Trophoblast cell (in vitro differentiated cells and primary cell): ENCODE measurements around the gene GOSR2.

ENCODE experiments used
- DNase-seq, 2 donors: peaks; one replicate each; pipeline ENCODE4 v3.0.0-alpha.2; 2016
- H2AFZ ChIP-seq: 2 replicates; pipeline ENCODE4 v1.6.1; 2013; ENCODE audit warnings: low read length, moderate library complexity, mild to moderate bottlenecking; ENCODE audit not compliant: insufficient read depth, poor library complexity
- H2AK5ac ChIP-seq: 2 replicates; pipeline ENCODE4 v1.6.1; 2013; ENCODE audit warnings: mild to moderate bottlenecking, low read length
- H2BK120ac ChIP-seq: 2 replicates; pipeline ENCODE4 v1.6.1; 2013; ENCODE audit warnings: low read length, mild to moderate bottlenecking, moderate library complexity; ENCODE audit not compliant: insufficient read depth, poor library complexity
- H2BK12ac ChIP-seq: 2 replicates; pipeline ENCODE4 v1.6.1; 2013; ENCODE audit warnings: mild to moderate bottlenecking, low read length, moderate library complexity
- H2BK5ac ChIP-seq: 2 replicates; pipeline ENCODE4 v1.6.1; 2013; ENCODE audit warnings: low read length, low read depth, moderate library complexity, mild to moderate bottlenecking; ENCODE audit not compliant: poor library complexity
- H3K14ac ChIP-seq: 2 replicates; pipeline ENCODE4 v1.6.1; 2013; ENCODE audit warnings: mild to moderate bottlenecking, low read length
- H3K18ac ChIP-seq: 2 replicates; pipeline ENCODE4 v1.6.1; 2013; ENCODE audit warnings: mild to moderate bottlenecking, low read length
- H3K23ac ChIP-seq: 2 replicates; pipeline ENCODE4 v1.6.1; 2013; ENCODE audit warnings: low read length
- H3K27ac ChIP-seq: 2 replicates; pipeline ENCODE4 v1.5.1; 2013; ENCODE audit warnings: low read depth, mild to moderate bottlenecking, inconsistent platforms, low read length, moderate library complexity
- H3K27me3 ChIP-seq: 2 replicates; pipeline ENCODE4 v1.6.1; 2013; ENCODE audit warnings: inconsistent platforms, mild to moderate bottlenecking, low read length, moderate library complexity; ENCODE audit not compliant: insufficient read depth
- H3K36me3 ChIP-seq, 2 experiments: 1 replicate in 1 of 2; 2 replicates in 1 of 2; pipeline ENCODE4 v1.6.1; 2013; ENCODE audit warnings: low read length in 2 of 2, mild to moderate bottlenecking in 2 of 2, moderate library complexity in 1 of 2; ENCODE audit not compliant: insufficient read depth in 2 of 2, control insufficient read depth in 1 of 2
- H3K4ac ChIP-seq: 2 replicates; pipeline ENCODE4 v1.6.1; 2013; ENCODE audit warnings: low read depth, mild to moderate bottlenecking, low read length, moderate library complexity
- H3K4me1 ChIP-seq, 2 experiments: 1 replicate in 1 of 2; 2 replicates in 1 of 2; pipeline ENCODE4 v1.6.1; 2013; ENCODE audit warnings: low read length in 2 of 2, mild to moderate bottlenecking in 2 of 2, moderate library complexity in 1 of 2; ENCODE audit not compliant: insufficient read depth in 2 of 2, control insufficient read depth in 1 of 2
- H3K4me2 ChIP-seq: 2 replicates; pipeline ENCODE4 v1.6.1; 2013; ENCODE audit warnings: inconsistent platforms, mild to moderate bottlenecking, low read length, moderate library complexity
- H3K4me3 ChIP-seq: 2 replicates; pipeline ENCODE4 v1.5.1; 2013; ENCODE audit warnings: mild to moderate bottlenecking, low read depth, low read length, inconsistent platforms
- H3K79me1 ChIP-seq: one replicate; pipeline ENCODE4 v1.6.1; 2013; ENCODE audit warnings: low read length
- H3K79me2 ChIP-seq: 2 replicates; pipeline ENCODE4 v1.6.1; 2013; ENCODE audit warnings: low read length, mild to moderate bottlenecking; ENCODE audit not compliant: control insufficient read depth, insufficient read depth, poor library complexity
- H3K9ac ChIP-seq: 2 replicates; pipeline ENCODE4 v1.6.1; 2013; ENCODE audit warnings: mild to moderate bottlenecking, low read length
- H3K9me3 ChIP-seq: 2 replicates; pipeline ENCODE4 v1.6.1; 2013; ENCODE audit warnings: low read depth, mild to moderate bottlenecking, control low read depth, inconsistent platforms, low read length; ENCODE audit not compliant: insufficient read depth
- H4K12ac ChIP-seq: 2 replicates; pipeline ENCODE4 v1.6.1; 2013; ENCODE audit warnings: low read depth, mild to moderate bottlenecking, low read length, moderate library complexity
- H4K8ac ChIP-seq: 2 replicates; pipeline ENCODE4 v1.6.1; 2013; ENCODE audit warnings: low read depth, mild to moderate bottlenecking, low read length, moderate library complexity
- H4K91ac ChIP-seq: one replicate; pipeline ENCODE4 v1.6.1; 2013; ENCODE audit warnings: low read depth, mild to moderate bottlenecking, low read length, moderate library complexity
- WGBS: extraction: QIAGEN DNeasy Blood & Tissue Kit; methylation state at CpG from one replicate; pipeline ENCODE4 v1.1.7; 2013; ENCODE audit warnings: missing lambda C conversion rate; ENCODE audit not compliant: insufficient read length, insufficient coverage; ENCODE audit errors: extremely low coverage; 5-methylcytosine and 5-hydroxymethylcytosine counted together

Gene GOSR2

DNA sequence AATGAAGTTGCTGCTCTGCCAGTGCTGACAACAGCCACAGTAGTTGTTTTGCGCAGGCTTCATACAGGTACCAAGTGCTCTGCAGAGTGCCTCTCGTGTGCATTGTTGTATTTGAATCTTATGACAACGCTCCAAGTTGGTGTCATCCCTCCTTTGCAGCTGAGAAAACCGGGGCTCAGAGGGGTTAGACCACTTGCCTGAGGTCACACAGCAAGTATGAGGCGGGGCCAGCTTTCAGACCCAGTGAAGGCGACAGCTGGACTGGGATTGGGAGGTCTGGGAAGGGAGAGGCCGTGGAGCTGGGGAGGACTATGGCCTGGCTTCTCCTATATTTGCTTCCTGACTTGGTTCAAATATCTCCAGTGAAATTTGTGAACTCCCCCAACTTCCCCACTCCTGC is 38.4 kb upstream of the GOSR2 start:
- Histone ChIP-seq H4K91ac (no peak overlapping the region), H3K4me3 (no peak overlapping the region), H3K4me2 (no peak overlapping the region), H3K9me3 (peaks cover 4% of the 10 kb centered on the region), H4K8ac (no peak overlapping the region), H2AFZ (no peak overlapping the region), H2AK5ac (no peak overlapping the region), H3K79me2 (no peaks in the 10 kb centered on the region), H3K4ac (no peak overlapping the region), H3K27me3 (no peaks in the 10 kb centered on the region), H2BK12ac (no peak overlapping the region), H3K79me1 (peaks cover 2% of the 10 kb centered on the region), H4K12ac (no peak overlapping the region), H3K14ac (no peak overlapping the region), H2BK5ac (no peak overlapping the region), H3K18ac (no peak overlapping the region), H3K9ac (no peak overlapping the region), H3K23ac (no peak overlapping the region), H3K36me3 (peaks cover 2 to 3% of the 10 kb centered on the region in 2 experiments), H2BK120ac (no peak overlapping the region), H3K4me1 (peaks cover 0 to 5% of the 10 kb centered on the region in 2 experiments), H3K27ac (no peak overlapping the region)
- no peak for DNase-seq
- WGBS = no CpG with 5 or more reads among the region's 7 CpGs

DNA sequence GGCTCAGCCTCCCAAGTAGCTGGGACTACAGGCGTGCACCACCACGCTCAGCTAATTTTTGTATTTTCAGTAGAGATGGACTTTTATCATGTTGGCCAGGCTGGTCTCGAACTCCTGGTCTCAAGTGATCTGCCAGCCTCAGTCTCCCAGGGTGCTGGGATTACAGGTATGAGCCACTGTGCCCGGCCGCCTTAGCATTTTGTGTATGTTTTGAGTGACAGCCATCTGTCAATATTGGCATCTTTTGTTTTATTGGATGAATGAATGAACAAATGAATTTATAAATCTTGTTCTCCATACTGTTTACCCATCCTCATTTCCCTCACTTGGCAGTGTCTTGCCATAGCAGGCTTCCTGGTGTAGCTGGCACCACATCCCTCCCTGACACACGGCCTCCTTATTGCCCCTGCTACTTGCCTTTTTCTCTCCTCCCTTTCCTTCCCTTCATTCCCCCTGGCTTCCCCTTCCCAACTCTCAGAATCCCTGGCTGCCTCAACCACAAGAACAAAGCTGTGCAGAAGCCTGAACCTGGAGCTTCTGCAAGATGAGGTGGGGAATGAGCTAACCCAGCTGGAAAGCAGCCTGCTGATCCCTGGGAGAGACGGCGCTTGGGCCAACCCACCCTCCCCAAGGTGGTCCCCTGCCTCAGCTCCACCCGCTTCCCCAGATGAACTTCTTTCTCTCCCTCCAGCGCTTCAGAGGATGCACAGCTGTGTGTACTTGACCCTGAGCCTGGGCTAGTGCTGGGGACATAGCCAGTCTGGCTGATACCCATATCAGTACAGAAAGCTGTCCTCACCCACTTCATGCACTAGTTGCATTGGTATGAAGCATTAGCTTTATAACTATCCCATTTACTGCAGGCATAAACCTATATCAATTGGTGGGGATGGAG is 37.3 kb upstream of the GOSR2 start:
- DNase-seq = no peak
- Histone ChIP-seq H3K4me2 (no peak overlapping the region), H2BK12ac (peak overlapping the region; percentile 10)

DNA sequence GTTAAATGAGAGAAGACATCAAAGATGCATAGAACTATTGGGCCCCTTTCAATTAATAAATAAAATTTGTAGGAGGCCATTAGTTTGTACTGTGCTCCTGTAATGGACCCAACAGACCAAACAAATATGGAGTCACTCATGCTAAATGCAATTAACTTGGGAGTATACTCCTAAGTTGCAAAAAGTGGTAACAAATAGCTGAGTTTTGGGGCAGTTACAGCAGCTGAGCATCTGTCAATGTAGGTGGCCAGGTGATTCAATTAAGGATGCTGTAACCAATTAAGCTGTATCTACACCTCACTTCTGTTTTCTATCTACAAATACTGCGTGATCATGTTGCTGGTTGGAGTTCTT is 36.7 kb upstream of the GOSR2 start:
- Histone ChIP-seq H2AK5ac (no peak overlapping the region), H3K4ac (no peak overlapping the region), H3K4me1 (peaks cover 7 to 11% of the 10 kb centered on the region in 2 experiments), H3K9ac (no peak overlapping the region), H3K9me3 (peaks cover 4% of the 10 kb centered on the region), H2BK12ac (no peak overlapping the region), H3K18ac (no peak overlapping the region), H4K8ac (no peak overlapping the region), H3K4me3 (no peak overlapping the region), H3K79me1 (peaks cover 8% of the 10 kb centered on the region), H2BK5ac (no peak overlapping the region), H4K12ac (no peak overlapping the region), H2AFZ (no peak overlapping the region), H2BK120ac (no peak overlapping the region), H3K4me2 (no peak overlapping the region), H3K23ac (no peak overlapping the region), H3K27ac (no peak overlapping the region), H3K79me2 (no peaks in the 10 kb centered on the region), H3K36me3 (no peaks in the 10 kb centered on the region), H4K91ac (no peak overlapping the region), H3K14ac (no peak overlapping the region), H3K27me3 (no peaks in the 10 kb centered on the region)
- no CpG with 5 or more reads among the region's 1 CpG for WGBS
- no peak for DNase-seq

More for the DNA sequence above, 37.3 kb upstream of the GOSR2 start:
- no peaks in the 10 kb centered on the region for H3K79me2 ChIP-seq
- no peak overlapping the region for H3K18ac ChIP-seq
- H3K14ac ChIP-seq = no peak overlapping the region
- H3K4ac ChIP-seq = no peak overlapping the region
- H3K9ac ChIP-seq = no peak overlapping the region
- H3K23ac ChIP-seq = no peak overlapping the region
- H4K8ac ChIP-seq = no peak overlapping the region
- no peak overlapping the region for H4K91ac ChIP-seq
- no peak overlapping the region for H4K12ac ChIP-seq
- H2BK120ac ChIP-seq = no peak overlapping the region
- no peak overlapping the region for H2AFZ ChIP-seq
- H2AK5ac ChIP-seq = peak overlapping the region; percentile 57
- peaks cover 7% of the 10 kb centered on the region for H3K79me1 ChIP-seq
- H3K27ac ChIP-seq = no peak overlapping the region
- no CpG with 5 or more reads among the region's 10 CpGs for WGBS
- no peak overlapping the region for H2BK5ac ChIP-seq
- no peak overlapping the region for H3K4me3 ChIP-seq
- no peaks in the 10 kb centered on the region for H3K36me3 ChIP-seq
- H3K9me3 ChIP-seq = peaks cover 4% of the 10 kb centered on the region
- H3K4me1 ChIP-seq = peaks cover 6 to 11% of the 10 kb centered on the region in 2 experiments
- H3K27me3 ChIP-seq = no peaks in the 10 kb centered on the region

DNA sequence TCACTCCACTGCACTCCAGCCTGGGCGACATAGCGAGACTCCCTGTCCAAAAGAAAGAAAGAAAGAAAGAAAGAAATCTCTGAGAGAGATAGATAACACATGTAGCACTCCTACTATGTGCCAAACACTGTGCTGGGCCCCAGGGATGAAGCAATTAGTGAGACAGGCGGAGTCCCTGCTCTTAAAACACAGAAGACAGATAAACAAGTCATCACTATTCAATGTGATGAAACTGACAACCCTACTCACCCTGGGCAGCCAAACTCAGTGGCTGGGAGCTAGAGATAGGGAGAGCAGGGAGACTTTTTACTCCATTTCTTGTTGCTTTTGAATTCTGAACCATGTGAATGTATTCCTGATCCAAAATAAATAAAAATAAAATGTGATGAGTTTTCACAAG is 35.2 kb upstream of the GOSR2 start:
- H2AFZ ChIP-seq = no peak overlapping the region
- no peak overlapping the region for H4K91ac ChIP-seq
- H4K8ac ChIP-seq = no peak overlapping the region
- peaks cover 7 to 11% of the 10 kb centered on the region in 2 experiments for H3K4me1 ChIP-seq
- no CpG with 5 or more reads among the region's 3 CpGs for WGBS
- H3K23ac ChIP-seq = no peak overlapping the region
- no peak overlapping the region for H3K4me3 ChIP-seq
- no peak overlapping the region for H4K12ac ChIP-seq
- H3K9ac ChIP-seq = no peak overlapping the region
- no peak overlapping the region for H3K18ac ChIP-seq
- no peak overlapping the region for H2AK5ac ChIP-seq
- no peak overlapping the region for H3K4ac ChIP-seq
- no peak overlapping the region for H2BK120ac ChIP-seq
- no peak for DNase-seq
- H2BK12ac ChIP-seq = no peak overlapping the region
- H2BK5ac ChIP-seq = no peak overlapping the region
- no peaks in the 10 kb centered on the region for H3K79me2 ChIP-seq
- peaks cover 4% of the 10 kb centered on the region for H3K9me3 ChIP-seq
- H3K79me1 ChIP-seq = peaks cover 8% of the 10 kb centered on the region
- H3K4me2 ChIP-seq = no peak overlapping the region
- no peak overlapping the region for H3K14ac ChIP-seq
- H3K27me3 ChIP-seq = no peaks in the 10 kb centered on the region
- H3K27ac ChIP-seq = no peak overlapping the region
- H3K36me3 ChIP-seq = no peaks in the 10 kb centered on the region
